NCI-H1417 (cell line): ENCODE data around the gene PLEKHA4.
"Not testable (repeated sequence)": the region's sequence is repeated elsewhere in the genome, so short reads cannot be mapped to it uniquely, and the experiment has no call there.

ENCODE experiments used
- DNase-seq, 3 experiments: peaks; one replicate each; lab custom pipeline; 2025; lab: John Stamatoyannopoulos, UW

The PLEKHA4 gene

GRCh38 chr19:48887861-48888612, 19.6 kb upstream of the PLEKHA4 start:
- DNase-seq: no peak

- DNase-seq: no peak
These were observed 15.3 kb upstream of the PLEKHA4 start for GRCh38 chr19:48883726-48884125.

GRCh38 chr19:48881741-48882657, 13.6 kb upstream of the PLEKHA4 start:
- DNase-seq: peak in 2 of 3 experiments; percentile 2 to 55

- DNase-seq: not testable (repeated sequence)
These were observed 11.3 kb upstream of the PLEKHA4 start for GRCh38 chr19:48879696-48880095.

- DNase-seq: no peak
These were observed 10.7 kb upstream of the PLEKHA4 start for GRCh38 chr19:48879025-48879637.

GRCh38 chr19:48878196-48879024, 10.0 kb upstream of the PLEKHA4 start:
- DNase-seq: no peak

- no peak for DNase-seq
These were observed 9.4 kb upstream of the PLEKHA4 start for GRCh38 chr19:48877855-48878195.

GRCh38 chr19:48876043-48876981, 7.9 kb upstream of the PLEKHA4 start:
- DNase-seq: not testable (repeated sequence)

- DNase-seq: peak in 2 of 3 experiments; percentile 60 to 75
These were observed 6.1 kb upstream of the PLEKHA4 start for GRCh38 chr19:48874303-48875135.

- DNase-seq: no peak
These were observed 5.3 kb upstream of the PLEKHA4 start for GRCh38 chr19:48873476-48874302.

GRCh38 chr19:48872884-48873475, 4.6 kb upstream of the PLEKHA4 start:
- peak; percentile 53 to 73 (median 56) for DNase-seq

- peak; percentile 95 to 100 (median 98) for DNase-seq
These were observed 3.9 kb upstream of the PLEKHA4 start, which contains the start of gene PPP1R15A for GRCh38 chr19:48872182-48872883. Gene PPP1R15A (plus strand): TSS chr19:48872421. CDS start chr19:48873234, 813 bp downstream.

GRCh38 chr19:48871471-48872181, 3.2 kb upstream of the PLEKHA4 start:
- DNase-seq: not testable (repeated sequence)

GRCh38 chr19:48870048-48870447, 1.6 kb upstream of the PLEKHA4 start:
- no peak for DNase-seq

- no peak for DNase-seq
These were observed 687 bp downstream of the PLEKHA4 start for GRCh38 chr19:48867746-48868113.

- DNase-seq: no peak
These were observed 1.2 kb downstream of the PLEKHA4 start for GRCh38 chr19:48867123-48867745.
